ENCODE data around the gene HIP1.
"Not testable (repeated sequence)": the region's sequence is repeated elsewhere in the genome, so short reads cannot be mapped to it uniquely, and the experiment has no call there.

GRCh38 chr7:75632587-75632986 lies 106.2 kb downstream of the HIP1 start:
- not testable (repeated sequence) for TF ChIP-seq FOXK2, NFRKB (IDR thresholded peaks at IDR 0.05)

Measured in HEK293T (cell line).